Astrocyte of the spinal cord (primary cell): ENCODE measurements around the gene COMMD10.

Experiments
- DNase-seq: peaks from one replicate; pipeline ENCODE4 v3.0.0; 2011; ENCODE audit warnings: low read depth, low spot score
- H3K4me3 ChIP-seq: 2 replicates; pipeline ENCODE4 v1.5.1; 2011; ENCODE audit warnings: low read depth, mild to moderate bottlenecking, low read length, moderate library complexity
- in situ Hi-C: cut with HindIII; loops from 2 replicates; pipeline ENCODE4 v1.10.0; 2017; ENCODE audit warnings: low sequenced_read_pairs
- TF ChIP-seq, protein P1 (sequence below): IDR thresholded peaks from 2 replicates; pipeline ENCODE4 v1.5.1; 2012; ENCODE audit warnings: low read depth, mild to moderate bottlenecking, low read length, inconsistent platforms

The COMMD10 gene

DNA sequence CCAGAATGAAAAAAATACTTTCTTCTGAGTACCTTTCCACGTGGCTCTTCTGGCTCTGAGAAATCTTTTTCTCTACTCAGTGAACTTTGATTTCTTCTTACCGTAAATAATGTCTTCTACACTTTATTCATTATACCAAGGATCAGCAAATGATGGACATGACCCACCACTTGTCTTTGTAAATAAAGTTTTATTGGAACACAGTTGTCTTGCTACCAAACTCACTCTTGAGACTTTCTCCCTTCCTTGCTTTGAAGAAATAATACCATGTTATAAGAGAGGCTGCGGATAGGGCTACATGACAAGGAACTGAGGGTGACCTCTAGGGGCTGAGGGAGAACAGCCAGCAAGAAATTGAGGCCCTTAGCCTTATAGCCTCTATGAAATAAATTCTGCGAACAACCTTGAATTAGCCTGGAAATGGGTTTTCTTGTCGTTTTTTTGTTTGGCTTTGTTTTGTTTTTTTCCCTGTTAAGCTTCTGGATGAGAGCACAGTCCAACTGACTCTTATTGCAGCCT lies 212.5 kb downstream of the COMMD10 start:
- in situ Hi-C loops = no loop called here

DNA sequence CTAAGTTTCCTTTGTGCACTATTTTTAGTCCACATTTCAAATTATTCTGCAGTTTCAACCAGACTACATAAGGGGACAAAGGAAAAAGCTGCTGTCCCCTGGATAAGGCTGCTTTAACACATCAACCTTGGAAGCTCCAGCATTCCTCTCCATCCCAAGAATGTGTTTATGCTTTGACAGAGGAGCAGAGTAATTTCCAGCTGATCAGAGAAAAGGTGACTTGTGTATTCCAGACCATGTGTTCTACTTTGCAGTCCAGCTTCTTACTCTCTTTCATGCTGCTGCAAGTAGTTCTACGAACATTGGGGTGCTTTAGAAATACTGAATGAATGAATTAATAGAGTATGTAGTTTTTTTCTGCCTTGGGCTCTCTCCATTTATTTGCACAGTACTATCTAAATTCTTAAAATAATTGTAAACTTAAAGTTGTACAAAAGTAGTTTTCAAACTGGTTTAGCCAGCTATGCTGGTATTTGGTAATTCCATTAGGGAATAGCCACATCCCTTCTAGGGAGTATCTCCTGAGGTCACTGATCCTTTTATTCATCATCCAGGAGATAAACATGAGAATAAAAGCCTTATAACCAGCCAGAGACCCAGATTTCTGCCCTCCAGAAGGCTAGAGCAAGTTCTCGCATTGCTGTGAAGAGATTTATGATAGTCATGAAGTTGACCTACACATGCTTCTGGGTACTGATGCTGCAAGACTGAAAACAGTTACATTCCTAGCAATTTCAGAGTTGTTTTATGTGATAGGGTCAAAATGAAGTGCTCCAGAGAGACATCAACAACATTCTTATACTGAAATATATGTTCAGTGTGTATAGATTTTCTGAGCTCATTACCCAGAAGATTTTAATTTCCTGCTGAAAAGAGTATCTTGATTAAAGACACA lies 215.2 kb downstream of the COMMD10 start:
- in situ Hi-C loops = no loop called here
- no peak overlapping the region for H3K4me3 ChIP-seq
- no peak for DNase-seq
- TF ChIP-seq, protein P1, sequence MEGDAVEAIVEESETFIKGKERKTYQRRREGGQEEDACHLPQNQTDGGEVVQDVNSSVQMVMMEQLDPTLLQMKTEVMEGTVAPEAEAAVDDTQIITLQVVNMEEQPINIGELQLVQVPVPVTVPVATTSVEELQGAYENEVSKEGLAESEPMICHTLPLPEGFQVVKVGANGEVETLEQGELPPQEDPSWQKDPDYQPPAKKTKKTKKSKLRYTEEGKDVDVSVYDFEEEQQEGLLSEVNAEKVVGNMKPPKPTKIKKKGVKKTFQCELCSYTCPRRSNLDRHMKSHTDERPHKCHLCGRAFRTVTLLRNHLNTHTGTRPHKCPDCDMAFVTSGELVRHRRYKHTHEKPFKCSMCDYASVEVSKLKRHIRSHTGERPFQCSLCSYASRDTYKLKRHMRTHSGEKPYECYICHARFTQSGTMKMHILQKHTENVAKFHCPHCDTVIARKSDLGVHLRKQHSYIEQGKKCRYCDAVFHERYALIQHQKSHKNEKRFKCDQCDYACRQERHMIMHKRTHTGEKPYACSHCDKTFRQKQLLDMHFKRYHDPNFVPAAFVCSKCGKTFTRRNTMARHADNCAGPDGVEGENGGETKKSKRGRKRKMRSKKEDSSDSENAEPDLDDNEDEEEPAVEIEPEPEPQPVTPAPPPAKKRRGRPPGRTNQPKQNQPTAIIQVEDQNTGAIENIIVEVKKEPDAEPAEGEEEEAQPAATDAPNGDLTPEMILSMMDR = no peak

More for the DNA sequence above, 212.5 kb downstream of the COMMD10 start:
- TF ChIP-seq, protein P1 = no peak
- no peak for DNase-seq
- H3K4me3 ChIP-seq = no peak overlapping the region

DNA sequence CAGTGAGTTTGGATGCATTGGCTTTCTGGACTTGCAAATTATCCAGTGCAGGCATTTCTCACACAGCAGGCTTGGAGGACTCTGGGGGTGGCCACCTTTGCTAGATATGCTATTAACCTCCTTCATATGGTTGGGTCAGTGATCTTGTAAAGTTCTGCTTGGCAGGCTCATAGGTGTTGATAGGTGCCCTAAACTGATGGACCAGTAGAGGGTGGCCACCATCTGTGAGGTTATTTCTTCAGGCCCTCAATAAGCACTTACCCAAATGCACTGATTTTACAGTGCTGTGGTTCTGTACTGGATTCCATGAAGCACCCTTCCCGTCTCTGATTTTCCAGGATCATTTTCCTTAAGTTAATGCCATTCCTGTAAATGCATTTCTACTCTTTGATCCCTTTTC lies 216.3 kb downstream of the COMMD10 start:
- TF ChIP-seq, protein P1 = no peak
- in situ Hi-C loops = no loop called here
- no peak for DNase-seq
- H3K4me3 ChIP-seq = no peak overlapping the region

DNA sequence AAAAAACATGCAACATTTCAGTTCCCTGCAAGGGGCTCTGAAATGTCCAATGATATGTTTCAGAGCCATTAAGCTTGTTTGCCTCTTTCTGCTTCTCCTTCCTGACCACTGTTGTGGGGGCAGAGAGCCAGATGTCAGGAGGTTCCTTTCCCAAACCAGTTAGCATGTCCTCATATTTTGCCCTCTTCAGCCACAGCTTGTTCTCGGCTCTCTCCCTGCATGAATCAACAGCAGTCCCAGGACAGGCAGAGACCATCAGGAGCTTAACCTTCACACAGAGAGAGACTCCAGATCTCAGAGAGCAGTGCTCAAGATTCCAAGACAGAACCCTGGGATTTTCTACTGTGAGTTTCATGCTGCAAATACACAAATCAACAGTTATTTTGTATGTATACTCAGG lies 218.5 kb downstream of the COMMD10 start:
- H3K4me3 ChIP-seq = no peak overlapping the region
- TF ChIP-seq, protein P1 = no peak
- in situ Hi-C loops = no loop called here
- no peak for DNase-seq

DNA sequence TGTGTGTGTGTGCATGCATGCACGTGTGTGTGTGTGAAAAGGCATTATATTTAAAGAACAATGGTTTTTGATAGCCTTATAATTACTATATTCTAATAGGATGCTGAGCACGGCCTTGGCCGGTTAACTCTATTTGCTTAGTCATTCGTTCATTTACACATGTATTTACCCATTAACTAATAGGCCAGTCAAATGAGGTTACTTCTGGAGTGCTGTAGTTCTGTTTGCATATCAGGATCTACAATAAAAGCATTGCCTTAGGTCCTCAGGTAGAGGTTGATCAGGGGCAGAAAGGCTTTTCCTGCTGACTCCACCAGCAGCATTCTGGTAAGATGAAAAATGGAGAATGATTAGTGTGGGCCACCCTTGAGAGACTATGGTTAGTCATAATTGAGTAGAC lies 219.0 kb downstream of the COMMD10 start:
- no peak for DNase-seq
- TF ChIP-seq, protein P1 = no peak
- no peak overlapping the region for H3K4me3 ChIP-seq
- in situ Hi-C loops = no loop called here

DNA sequence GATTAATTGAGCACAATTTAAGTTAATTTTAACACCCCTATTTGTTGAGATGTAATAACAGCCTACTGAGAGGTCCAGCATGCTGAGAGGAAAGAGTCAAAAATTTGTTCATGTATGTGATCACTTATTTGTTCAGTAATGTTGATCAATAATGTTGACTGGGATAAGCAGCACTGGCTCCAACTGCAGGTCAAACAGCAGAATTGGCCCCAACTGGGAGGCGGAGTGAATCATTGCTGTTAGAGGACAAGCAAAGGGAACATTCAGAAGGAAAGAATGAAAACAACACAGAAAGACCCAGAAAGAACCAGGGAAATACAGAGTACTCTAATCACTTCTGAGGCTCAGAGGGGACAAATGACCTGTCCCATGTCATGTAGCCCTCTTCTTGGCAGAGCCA lies 221.1 kb downstream of the COMMD10 start:
- in situ Hi-C loops = no loop called here
- TF ChIP-seq, protein P1 = no peak
- no peak for DNase-seq
- no peak overlapping the region for H3K4me3 ChIP-seq
